SKM-1 treated with dmso at 0.1 percent for 144 hours (cell line): ENCODE measurements around the gene RARG.
"Not testable (repeated sequence)": the region's sequence is repeated elsewhere in the genome, so short reads cannot be mapped to it uniquely, and the experiment has no call there.

Experiments used
- DNase-seq: peaks from one replicate; lab custom pipeline; 2025; ENCODE audit not compliant: unreplicated experiment; lab: John Stamatoyannopoulos, UW

The RARG gene

GRCh38 chr12:53173085-53173715, 58.8 kb downstream of the RARG start:
- no peak for DNase-seq

DNA sequence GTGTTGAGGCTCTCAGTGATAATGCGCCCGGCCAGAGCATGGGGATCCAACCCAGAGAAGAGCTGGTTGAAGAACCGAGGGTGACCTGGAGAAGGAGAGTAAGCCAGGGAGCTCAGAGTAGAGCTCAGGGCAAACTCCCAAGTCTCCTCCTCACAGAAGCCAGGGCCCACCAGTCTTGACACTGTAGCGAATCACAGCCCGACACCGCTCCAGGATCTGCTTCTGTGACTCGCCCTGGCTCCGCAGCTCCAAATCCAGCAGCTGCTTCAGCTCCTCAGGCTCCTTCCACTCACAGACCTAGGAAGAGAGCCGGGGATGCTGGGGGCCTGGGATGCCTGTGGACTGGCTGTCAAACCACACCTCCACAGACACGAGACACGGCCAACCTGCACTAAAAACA, 59.7 kb downstream of the RARG start:
- no peak for DNase-seq

- no peak for DNase-seq
Measured at GRCh38 chr12:53171725-53172329, 60.2 kb downstream of the RARG start.

DNA sequence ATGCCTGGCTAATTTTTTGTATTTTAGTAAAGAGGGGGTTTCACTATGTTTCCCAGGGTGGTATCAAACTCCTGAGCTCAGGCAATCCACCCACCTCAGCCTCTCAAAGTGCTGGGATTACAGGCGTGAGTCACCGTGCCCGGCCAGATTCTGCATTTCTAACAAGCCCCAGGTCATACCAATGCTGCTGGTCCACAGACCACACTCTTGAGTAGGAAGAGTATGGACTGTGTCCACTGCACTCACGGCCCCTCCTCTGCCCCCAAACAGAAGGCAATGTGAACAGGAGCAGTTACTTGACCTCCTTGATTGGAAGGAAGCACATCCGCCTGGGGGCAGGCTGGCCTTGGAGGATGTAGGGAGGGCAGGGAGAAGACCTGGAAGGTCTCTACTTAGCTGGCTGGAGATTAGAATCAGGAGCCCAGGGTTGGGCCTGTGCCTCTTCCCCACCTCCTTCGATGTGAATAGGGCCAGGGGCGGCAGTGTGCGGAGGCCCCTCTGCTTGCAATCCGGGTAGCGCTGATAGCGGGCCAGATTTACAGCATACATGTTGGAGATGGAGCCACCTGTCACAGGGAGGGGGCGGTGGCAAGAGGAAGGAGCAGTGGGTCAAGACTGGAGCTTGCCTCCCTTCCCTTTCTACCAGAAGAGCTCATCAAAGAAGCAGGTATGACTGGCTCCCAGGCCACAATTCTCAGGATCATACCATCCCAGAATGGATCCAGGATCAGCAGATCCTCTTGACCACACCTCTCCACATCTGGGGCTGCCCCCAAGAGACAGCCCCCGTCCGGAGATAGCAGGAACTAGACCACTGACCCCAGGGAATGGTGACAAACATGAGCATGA, 60.9 kb downstream of the RARG start:
- no peak for DNase-seq

DNA sequence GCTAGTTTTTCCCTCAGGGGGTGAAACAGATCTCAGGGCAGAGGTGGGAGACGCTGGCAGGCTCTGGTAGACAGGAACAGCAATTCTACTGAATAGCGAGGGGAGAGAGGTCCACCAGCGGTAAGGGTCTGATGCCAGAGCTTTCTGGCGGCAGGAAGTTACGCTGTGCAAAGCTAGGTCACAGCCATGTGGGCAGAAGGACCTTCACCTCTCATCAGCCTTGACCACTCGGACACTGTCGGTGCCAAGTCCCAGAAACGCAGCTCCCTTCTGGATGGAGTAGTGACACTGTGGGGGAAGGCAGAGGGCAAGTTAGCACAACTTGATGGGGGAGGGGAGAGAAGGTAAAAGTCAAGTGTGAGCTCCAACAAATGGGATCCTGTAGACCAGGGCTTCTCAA, 61.8 kb downstream of the RARG start:
- no peak for DNase-seq

- no peak for DNase-seq
Measured at GRCh38 chr12:53169644-53170043, 62.4 kb downstream of the RARG start.

DNA sequence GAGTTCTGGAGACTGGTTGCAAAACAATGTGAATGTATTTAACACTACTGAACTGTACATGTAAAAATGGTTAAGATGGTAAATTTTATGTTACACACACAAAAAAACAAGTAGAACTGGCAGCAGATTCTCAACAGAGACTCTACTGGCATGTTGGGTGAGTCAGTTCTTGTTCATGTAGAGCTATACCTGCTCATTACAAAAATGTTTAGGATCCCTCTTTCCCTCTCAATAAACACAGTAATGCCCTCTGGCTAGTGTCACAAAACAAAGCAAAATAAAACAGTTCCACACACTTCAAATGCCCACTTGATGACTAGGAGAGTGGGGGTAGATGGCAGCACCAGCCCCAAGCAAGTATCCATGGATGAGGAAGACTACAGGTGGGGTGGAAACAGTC, 65.2 kb downstream of the RARG start:
- no peak for DNase-seq

DNA sequence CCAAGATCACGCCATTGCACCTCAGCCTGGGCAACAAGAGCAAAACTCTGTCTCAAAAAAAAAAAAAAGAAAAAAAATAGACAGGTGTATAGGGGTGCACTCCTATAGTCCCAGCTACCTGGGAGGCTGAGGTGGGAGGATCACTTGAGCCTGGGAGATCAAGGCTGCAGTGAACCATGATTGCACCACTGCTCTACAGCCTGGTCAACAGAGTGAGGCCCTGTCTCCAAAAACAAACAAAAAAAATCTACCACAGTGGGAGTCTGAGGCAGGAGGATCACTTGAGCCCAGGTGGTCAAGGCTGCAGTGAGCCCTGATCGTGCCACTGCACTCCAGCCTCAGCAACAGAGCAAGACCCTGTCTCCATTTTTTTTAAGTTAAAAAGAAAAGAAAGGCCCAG, 69.0 kb downstream of the RARG start:
- DNase-seq, result not testable (repeated sequence)

DNA sequence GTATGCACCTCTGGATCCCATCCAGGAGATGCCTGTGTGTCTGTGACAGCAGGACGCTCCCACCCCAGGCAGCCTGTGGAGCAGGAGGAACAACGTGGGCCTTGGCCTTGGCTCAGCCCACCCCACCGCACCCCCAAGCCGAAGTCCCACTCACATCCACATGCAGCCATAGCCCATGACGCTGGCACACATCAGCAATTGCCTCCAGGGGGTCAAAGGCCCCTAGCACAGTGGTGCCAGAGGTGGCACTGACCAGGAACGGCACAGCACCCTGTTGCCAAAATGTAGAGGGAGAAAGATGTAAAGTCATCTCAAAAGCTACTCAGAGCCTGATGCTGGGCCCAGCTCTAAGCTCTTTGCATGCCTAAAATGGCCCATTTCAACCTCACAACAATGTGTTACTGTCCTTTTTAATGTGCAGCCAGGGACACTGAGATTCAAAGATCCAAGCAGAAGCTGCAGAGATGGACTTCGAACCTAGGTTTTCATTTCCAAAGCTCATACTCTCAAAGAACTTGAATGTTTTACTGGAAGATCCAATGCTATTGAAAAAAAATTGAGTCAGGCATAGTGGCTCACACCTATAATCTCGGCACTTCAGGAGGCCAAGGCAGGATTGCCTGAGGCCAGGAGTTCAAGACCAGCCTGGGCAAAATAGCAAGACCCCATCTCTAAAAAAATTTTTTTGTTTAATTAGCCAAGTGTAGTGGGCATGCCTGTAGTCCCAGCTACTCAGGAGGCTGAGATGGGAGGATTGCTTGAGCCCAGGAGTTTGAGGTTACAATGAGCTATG, 70.7 kb downstream of the RARG start:
- no peak for DNase-seq

DNA sequence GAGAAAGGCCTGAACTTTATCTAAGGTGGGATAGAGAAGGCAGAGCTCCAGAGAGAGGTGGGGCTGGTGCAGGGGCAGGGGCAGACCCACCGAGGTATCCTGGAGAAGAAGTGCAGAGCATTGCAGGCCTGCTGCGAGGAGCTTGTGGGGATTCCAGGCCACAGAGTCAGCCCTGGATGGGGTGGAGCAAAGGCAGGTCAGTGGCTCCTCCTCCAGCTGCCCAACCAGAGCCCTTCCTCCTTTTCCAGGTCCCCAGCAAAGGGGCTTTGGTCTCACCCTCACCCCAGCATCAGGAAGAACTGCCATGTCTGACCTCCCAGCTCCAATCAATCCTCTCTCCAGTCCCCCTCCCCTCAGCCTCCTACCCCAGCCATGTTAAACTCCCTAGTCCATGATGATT, 71.3 kb downstream of the RARG start:
- no peak for DNase-seq
